A549 (cell line): ENCODE results near the gene GPRIN3. TPM values are rescaled to one million over a fixed set of nuclear protein-coding genes. Genes with fewer than 3 reads are reported as not detected.
"Not testable (repeated sequence)": the region's sequence is repeated elsewhere in the genome, so short reads cannot be mapped to it uniquely, and the experiment has no call there.

Experiments
- ATAC-seq, 2 experiments: fragments of 200-7000 bp in 1 of 2; fragments of >200 bp in 1 of 2; cut with Nextera tagmentation in 1 of 2; cut with Tn5 transposase in 1 of 2; 3 replicates each; pipeline versions ENCODE4 v1.8.0 to v1.9.1; 2018 to 2020; ENCODE audit warnings: mild to moderate bottlenecking in 1 of 2, moderate library complexity in 1 of 2
- CTCF ChIA-PET: fragments of 300-600 bp; sonication (Branson Sonifier 250); formaldehyde crosslinking; extraction: SDS; loops from one replicate; lab custom pipeline; 2021; ENCODE audit warnings: antibody characterized with exemption, inconsistent platforms; lab: Yijun Ruan, JAX
- POLR2A ChIA-PET: fragments of 350-600 bp; formaldehyde crosslinking; extraction: SDS; loops from one replicate; lab custom pipeline; 2021; ENCODE audit warnings: antibody characterized with exemption, inconsistent platforms; lab: Yijun Ruan, JAX
- DNase-seq, 2 experiments: peaks; one replicate each; pipeline versions ENCODE4 v3.0.0 to v3.0.0-alpha.2; 2011 to 2016; ENCODE audit warnings: low read depth in 1 of 2, low spot score in 1 of 2
- FAIRE-seq: peaks from 2 replicates; lab custom pipeline; 2011; peaks lifted over from hg19 to GRCh38; lab: Jason Lieb, UNC
- H3K27ac ChIP-seq, 2 experiments: fragments of >200 bp; sonication (Bioruptor Twin); formaldehyde crosslinking; 3 replicates each; pipeline ENCODE4 v1.5.1; 2016 to 2017
- H3K4me1 ChIP-seq: fragments of >200 bp; sonication (Bioruptor Twin); formaldehyde crosslinking; 3 replicates; pipeline ENCODE4 v1.6.1; 2016
- H3K4me2 ChIP-seq: fragments of >200 bp; sonication (Bioruptor Twin); formaldehyde crosslinking; 3 replicates; pipeline ENCODE4 v1.6.1; 2016
- H3K4me3 ChIP-seq: fragments of >200 bp; sonication (Bioruptor Twin); formaldehyde crosslinking; 3 replicates; pipeline ENCODE4 v1.5.1; 2016
- H3K9me3 ChIP-seq: fragments of >200 bp; sonication (Bioruptor Twin); formaldehyde crosslinking; 3 replicates; pipeline ENCODE4 v1.6.1; 2016
- ATOH8 ChIP-seq: fragments of 250-450 bp; sonication (Bioruptor Pico); IDR thresholded peaks from 2 replicates; pipeline ENCODE4 v1.5.0; 2020; ENCODE audit warnings: low read depth, mild to moderate bottlenecking, moderate library complexity
- BHLHE40 ChIP-seq: IDR thresholded peaks from 2 replicates; pipeline ENCODE4 v1.6.1; 2012; ENCODE audit warnings: low read depth, low read length, inconsistent platforms
- CEBPB ChIP-seq, 2 experiments: fragments of >200 bp in 1 of 2; sonication (Bioruptor Twin) in 1 of 2; formaldehyde crosslinking in 1 of 2; IDR thresholded peaks; 2 replicates each; pipeline ENCODE4 v1.6.1; 2012 to 2016
- CTCF ChIP-seq: fragments of >200 bp; sonication (Bioruptor Twin); formaldehyde crosslinking; IDR thresholded peaks from 3 replicates; pipeline ENCODE4 v1.5.1; 2016
- EHMT2 ChIP-seq: fragments of 200-600 bp; sonication (generic); IDR thresholded peaks from 2 replicates; pipeline ENCODE4 v1.6.1; 2016; ENCODE audit warnings: antibody characterized with exemption, low read depth, mild to moderate bottlenecking, moderate library complexity
- ELK1 ChIP-seq: fragments of 150-350 bp; IDR thresholded peaks from 2 replicates; pipeline ENCODE4 v1.6.1; 2014; ENCODE audit warnings: low read depth, mild to moderate bottlenecking, low read length
- EP300 ChIP-seq, 2 experiments: fragments of >200 bp; sonication (Bioruptor Twin); formaldehyde crosslinking; IDR thresholded peaks; 2 replicates in 1 of 2; 3 replicates in 1 of 2; pipeline ENCODE4 v1.6.1; 2016 to 2017
- ESRRA ChIP-seq: fragments of 150-350 bp; IDR thresholded peaks from 2 replicates; pipeline ENCODE4 v1.6.1; 2014; ENCODE audit warnings: mild to moderate bottlenecking, low read length, borderline replicate concordance
- FOSB ChIP-seq: fragments of 250-450 bp; sonication (Bioruptor Pico); IDR thresholded peaks from 2 replicates; pipeline ENCODE4 v1.5.0; 2020; ENCODE audit warnings: mild to moderate bottlenecking, moderate library complexity
- FOSL2 ChIP-seq, 2 experiments: fragments of 450-650 bp in 1 of 2; fragments of >200 bp in 1 of 2; sonication (Bioruptor Twin) in 1 of 2; formaldehyde crosslinking; IDR thresholded peaks; 2 replicates each; pipeline versions ENCODE4 v1.5.0 to v1.6.1; 2016 to 2020; ENCODE audit warnings: mild to moderate bottlenecking in 1 of 2, moderate library complexity in 1 of 2
- HDAC2 ChIP-seq: fragments of 200-600 bp; sonication (generic); IDR thresholded peaks from 2 replicates; pipeline ENCODE4 v1.6.1; 2016
- JUNB ChIP-seq: fragments of >200 bp; sonication (Bioruptor Twin); formaldehyde crosslinking; IDR thresholded peaks from 2 replicates; pipeline ENCODE4 v1.6.1; 2016
- KDM1A ChIP-seq: fragments of 200-600 bp; sonication (generic); IDR thresholded peaks from 2 replicates; pipeline ENCODE4 v1.6.1; 2016; ENCODE audit warnings: low read depth, mild to moderate bottlenecking
- KDM5A ChIP-seq: fragments of 200-600 bp; sonication (generic); IDR thresholded peaks from 2 replicates; pipeline ENCODE4 v1.6.1; 2016; ENCODE audit warnings: antibody characterized with exemption, mild to moderate bottlenecking
- MYC ChIP-seq: IDR thresholded peaks from 2 replicates; pipeline ENCODE4 v1.6.1; 2012; ENCODE audit warnings: mild to moderate bottlenecking, inconsistent platforms, low read length, improper control_type of control experiment, borderline replicate concordance
- NPAS2 ChIP-seq: fragments of 250-450 bp; sonication (Bioruptor Pico); IDR thresholded peaks from 2 replicates; pipeline ENCODE4 v1.8.0; 2022; ENCODE audit warnings: mild to moderate bottlenecking, moderate library complexity, borderline replicate concordance
- POLR2AphosphoS2 ChIP-seq: conservative IDR thresholded peaks from 2 replicates; pipeline ENCODE4 v1.6.1; 2012; ENCODE audit warnings: low read length, improper control_type of control experiment, inconsistent platforms
- RAD21 ChIP-seq, 2 experiments: fragments of >200 bp in 1 of 2; sonication (Bioruptor Twin) in 1 of 2; formaldehyde crosslinking in 1 of 2; IDR thresholded peaks in 1 of 2; conservative IDR thresholded peaks in 1 of 2; 2 replicates in 1 of 2; 3 replicates in 1 of 2; pipeline ENCODE4 v1.6.1; 2012 to 2018; ENCODE audit warnings: inconsistent platforms in 1 of 2
- RFX5 ChIP-seq: fragments of 450-650 bp; IDR thresholded peaks from 2 replicates; pipeline ENCODE4 v1.7.1; 2014; ENCODE audit warnings: antibody characterized with exemption, mild to moderate bottlenecking, moderate library complexity
- SMC3 ChIP-seq: fragments of >200 bp; sonication (Bioruptor Twin); formaldehyde crosslinking; IDR thresholded peaks from 3 replicates; pipeline ENCODE4 v1.6.1; 2018; ENCODE audit warnings: inconsistent platforms
- TP53 ChIP-seq: fragments of 250-450 bp; sonication (Bioruptor Pico); IDR thresholded peaks from 2 replicates; pipeline ENCODE4 v1.5.0; 2021; ENCODE audit warnings: mild to moderate bottlenecking, moderate library complexity
- USF2 ChIP-seq: fragments of 450-650 bp; IDR thresholded peaks from 2 replicates; pipeline ENCODE4 v1.6.1; 2014; ENCODE audit warnings: antibody characterized with exemption
- ZC3H11A ChIP-seq: fragments of 450-650 bp; IDR thresholded peaks from 2 replicates; pipeline ENCODE4 v1.6.1; 2014; ENCODE audit warnings: antibody characterized with exemption, mild to moderate bottlenecking
- ZFP36 ChIP-seq: fragments of 450-650 bp; IDR thresholded peaks from 2 replicates; pipeline ENCODE4 v1.6.1; 2014; ENCODE audit warnings: borderline replicate concordance; ENCODE audit not compliant: partially characterized antibody
- ZNF302 ChIP-seq: fragments of 250-450 bp; sonication (Bioruptor Pico); IDR thresholded peaks from 2 replicates; pipeline ENCODE4 v1.9.0; 2021; ENCODE audit warnings: inconsistent platforms, mild to moderate bottlenecking, moderate library complexity
- WGBS: methylation state at CpG from one replicate; pipeline ENCODE4 v1.1.6; 2017; ENCODE audit errors: missing lambda C conversion rate; 5-methylcytosine and 5-hydroxymethylcytosine counted together
- polyA plus RNA-seq, 4 experiments: library from polyadenylated mRNA; depleted of rRNA in 3 of 4; stranded (reverse); fragments of >200 nt; fragmentation: RNase III in 1 of 4; extraction: RNeasy Plus Mini Kit Qiagen cat#74134 plus additional on column Dnase treatment in 1 of 4; gene quantifications; 2 replicates in 3 of 4; 3 replicates in 1 of 4; pipeline ENCODE4 v1.2.3, GENCODE V29; 2011 to 2017

The GPRIN3 gene
- polyA plus RNA-seq, 2 of the 4 experiments (the other 2 are of a cell fraction), result 6.8 to 18.7 TPM

- ChIA-PET POLR2A (no interaction called here), CTCF (interaction anchor here (0.8 to 1.9 kb wide), 6 partner anchors 22 to 398 kb away, joined by 3 to 7 read pairs (median 4); partner anchors contain the start of gene GPRIN3)
- TF ChIP-seq ATOH8 (CRISPR knock-in tag) (no peak), CEBPB (IDR thresholded peaks at IDR 0.05) (no peak), ZNF302 (CRISPR knock-in tag) (no peak), BHLHE40 (no peak), ESRRA (no peak), RAD21 (conservative IDR thresholded peaks at IDR 0.05 in 1 of 2, IDR thresholded peaks at IDR 0.05 in 1 of 2) (peak; percentile 29 to 41; a peak in 2 of 5 replicates), CTCF (peak; percentile 53), SMC3 (peak; percentile 36; the same call in 1 of the 3 replicates), EHMT2 (no peak), KDM1A (no peak)
- Histone ChIP-seq H3K4me3 (no peak overlapping the region), H3K9me3 (0 out of 3 replicates have a peak, but pooled peaks cover 3% of the 10 kb centered on the region), H3K27ac (peak overlapping the region; percentile 39 to 40; a peak in 4 of 6 replicates), H3K4me2 (no peak overlapping the region), H3K4me1 (peaks cover 78% of the 10 kb centered on the region)
- FAIRE-seq (no peak), DNase-seq (peak; percentile 10 to 56), ATAC-seq (peak; percentile 19 to 61; a peak in 3 of 6 replicates)
- 12% methylated on average over 3 of the region's 3 CpGs for WGBS
Observed at GRCh38 chr4:89254847-89255246, 52.8 kb downstream of the GPRIN3 start.

GRCh38 chr4:89254347-89254746 lies 53.3 kb downstream of the GPRIN3 start:
- FAIRE-seq, DNase-seq, ATAC-seq, H3K27ac ChIP-seq, POLR2A ChIA-PET, H3K9me3 ChIP-seq, H3K4me3 ChIP-seq, H3K4me2 ChIP-seq: not testable (repeated sequence)
- TF ChIP-seq KDM1A, result peak; percentile 73
- peaks cover 73% of the 10 kb centered on the region for H3K4me1 ChIP-seq
- 76% methylated on average over 4 of the region's 4 CpGs for WGBS
- CTCF ChIA-PET, result interaction anchor here (0.6 to 1.9 kb wide), 5 partner anchors 9 to 59 kb away, joined by 3 to 7 read pairs (median 3); partner anchors contain the start of gene GPRIN3

- ChIA-PET CTCF (interaction anchor here (0.6 to 1.9 kb wide), 4 partner anchors 10 to 59 kb away, joined by 3 to 7 read pairs (median 4); partner anchors contain the start of gene GPRIN3), POLR2A (no interaction called here)
- Histone ChIP-seq H3K27ac (no peak overlapping the region), H3K9me3 (0 out of 3 replicates have a peak, but pooled peaks cover 3% of the 10 kb centered on the region), H3K4me3 (no peak overlapping the region), H3K4me2 (no peak overlapping the region), H3K4me1 (peaks cover 71% of the 10 kb centered on the region)
- WGBS, result 73% methylated on average over 1 of the region's 1 CpG
- TF ChIP-seq RAD21 (conservative IDR thresholded peaks at IDR 0.05 in 1 of 2, IDR thresholded peaks at IDR 0.05 in 1 of 2) (no peak), ESRRA (no peak), POLR2AphosphoS2 (no peak), NPAS2 (no peak), RFX5 (no peak), ZFP36 (no peak)
- DNase-seq (no peak), ATAC-seq (no peak), FAIRE-seq (no peak)
Observed at GRCh38 chr4:89253935-89254334, 53.7 kb downstream of the GPRIN3 start.

- WGBS, result 71% methylated on average over 4 of the region's 4 CpGs
- H3K4me3 ChIP-seq, result no peak overlapping the region
- TF ChIP-seq FOSL2 (IDR thresholded peaks at IDR 0.05) (no peak), FOSL2 (CRISPR knock-in tag; IDR thresholded peaks at IDR 0.05) (no peak), ZC3H11A (no peak), JUNB (no peak), TP53 (no peak), RAD21 (conservative IDR thresholded peaks at IDR 0.05 in 1 of 2, IDR thresholded peaks at IDR 0.05 in 1 of 2) (no peak), MYC (no peak), FOSB (CRISPR knock-in tag) (no peak), KDM1A (no peak), HDAC2 (no peak), ELK1 (no peak), NPAS2 (no peak), CEBPB (IDR thresholded peaks at IDR 0.05) (no peak), EHMT2 (no peak), KDM5A (no peak), USF2 (no peak), EP300 (IDR thresholded peaks at IDR 0.05) (no peak)
- TF ChIP-seq, all 56 proteins: peak for 0
Observed at GRCh38 chr4:89253311-89253710, 54.3 kb downstream of the GPRIN3 start.

More at GRCh38 chr4:89253311-89253710, 54.3 kb downstream of the GPRIN3 start:
- POLR2A ChIA-PET, result no interaction called here
- Histone ChIP-seq H3K27ac (no peak overlapping the region), H3K4me1 (peaks cover 64% of the 10 kb centered on the region), H3K4me2 (peak overlapping the region; percentile 3; the same call in 1 of the 3 replicates), H3K9me3 (0 out of 3 replicates have a peak, but pooled peaks cover 3% of the 10 kb centered on the region)
- CTCF ChIA-PET, result no interaction called here
- DNase-seq (no peak), FAIRE-seq (no peak), ATAC-seq (no peak)
